ENCODE results near the gene METTL13.
A peak's percentile ranks its signal among the peaks of the same experiment; 100 is the strongest.

The METTL13 gene

GRCh38 chr1:171801487-171801891, 20.0 kb downstream of the METTL13 start:
- H3K36me3 ChIP-seq (ENCODE audit: control insufficient read depth in 2 of 2, insufficient read depth in 1 of 2, low read length in 2 of 2): peaks cover 0 to 17% of the 10 kb centered on the region in 2 experiments; a peak in 1 of 3 replicates
- no peaks in the 10 kb centered on the region for H3K4me1 ChIP-seq (ENCODE audit: control insufficient read depth, insufficient read depth, low read length)
- H3K27ac ChIP-seq (ENCODE audit: extremely low read depth, low read depth, low read length): no peak overlapping the region
- H3K9me3 ChIP-seq (ENCODE audit: control insufficient read depth, insufficient read depth, low read depth, low read length): no peaks in the 10 kb centered on the region
- ChIA-PET CTCF (interaction anchor here (0.6 to 11.4 kb wide), 37 partner anchors 9 to 942 kb away, joined by 3 to 378 read pairs (median 4); partner anchors contain the start of gene DNM3), POLR2A (interaction anchor here (0.7 to 3.9 kb wide), 4 partner anchors 19 to 182 kb away, joined by 3 to 13 read pairs (median 4); partner anchors contain the start of genes DNM3 and METTL13)
- TF ChIP-seq ZNF513 (tag by site-specific recombination; IDR thresholded peaks at IDR 0.05): no peak
- TF ChIP-seq ZXDB (tag by site-specific recombination; IDR thresholded peaks at IDR 0.05): peak; percentile 48; the same call in 1 of the 2 replicates
- TF ChIP-seq, protein P1, sequence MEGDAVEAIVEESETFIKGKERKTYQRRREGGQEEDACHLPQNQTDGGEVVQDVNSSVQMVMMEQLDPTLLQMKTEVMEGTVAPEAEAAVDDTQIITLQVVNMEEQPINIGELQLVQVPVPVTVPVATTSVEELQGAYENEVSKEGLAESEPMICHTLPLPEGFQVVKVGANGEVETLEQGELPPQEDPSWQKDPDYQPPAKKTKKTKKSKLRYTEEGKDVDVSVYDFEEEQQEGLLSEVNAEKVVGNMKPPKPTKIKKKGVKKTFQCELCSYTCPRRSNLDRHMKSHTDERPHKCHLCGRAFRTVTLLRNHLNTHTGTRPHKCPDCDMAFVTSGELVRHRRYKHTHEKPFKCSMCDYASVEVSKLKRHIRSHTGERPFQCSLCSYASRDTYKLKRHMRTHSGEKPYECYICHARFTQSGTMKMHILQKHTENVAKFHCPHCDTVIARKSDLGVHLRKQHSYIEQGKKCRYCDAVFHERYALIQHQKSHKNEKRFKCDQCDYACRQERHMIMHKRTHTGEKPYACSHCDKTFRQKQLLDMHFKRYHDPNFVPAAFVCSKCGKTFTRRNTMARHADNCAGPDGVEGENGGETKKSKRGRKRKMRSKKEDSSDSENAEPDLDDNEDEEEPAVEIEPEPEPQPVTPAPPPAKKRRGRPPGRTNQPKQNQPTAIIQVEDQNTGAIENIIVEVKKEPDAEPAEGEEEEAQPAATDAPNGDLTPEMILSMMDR (tag by site-specific recombination; IDR thresholded peaks at IDR 0.05): peak; percentile 55; the same call in 1 of the 2 replicates
- peak; percentile 81 for TF ChIP-seq ZNF654 (tag by site-specific recombination; IDR thresholded peaks at IDR 0.05; ENCODE audit: low read depth)
- TF ChIP-seq, protein P2, sequence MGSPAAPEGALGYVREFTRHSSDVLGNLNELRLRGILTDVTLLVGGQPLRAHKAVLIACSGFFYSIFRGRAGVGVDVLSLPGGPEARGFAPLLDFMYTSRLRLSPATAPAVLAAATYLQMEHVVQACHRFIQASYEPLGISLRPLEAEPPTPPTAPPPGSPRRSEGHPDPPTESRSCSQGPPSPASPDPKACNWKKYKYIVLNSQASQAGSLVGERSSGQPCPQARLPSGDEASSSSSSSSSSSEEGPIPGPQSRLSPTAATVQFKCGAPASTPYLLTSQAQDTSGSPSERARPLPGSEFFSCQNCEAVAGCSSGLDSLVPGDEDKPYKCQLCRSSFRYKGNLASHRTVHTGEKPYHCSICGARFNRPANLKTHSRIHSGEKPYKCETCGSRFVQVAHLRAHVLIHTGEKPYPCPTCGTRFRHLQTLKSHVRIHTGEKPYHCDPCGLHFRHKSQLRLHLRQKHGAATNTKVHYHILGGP (tag by site-specific recombination; IDR thresholded peaks at IDR 0.05): no peak
- TF ChIP-seq ZNF184 (tag by site-specific recombination; IDR thresholded peaks at IDR 0.05): 0 out of 2 replicates have a peak, but pooled peaks have one; percentile 9
- H3K4me3 ChIP-seq (ENCODE audit: low read depth, low read length): no peak overlapping the region

DNA sequence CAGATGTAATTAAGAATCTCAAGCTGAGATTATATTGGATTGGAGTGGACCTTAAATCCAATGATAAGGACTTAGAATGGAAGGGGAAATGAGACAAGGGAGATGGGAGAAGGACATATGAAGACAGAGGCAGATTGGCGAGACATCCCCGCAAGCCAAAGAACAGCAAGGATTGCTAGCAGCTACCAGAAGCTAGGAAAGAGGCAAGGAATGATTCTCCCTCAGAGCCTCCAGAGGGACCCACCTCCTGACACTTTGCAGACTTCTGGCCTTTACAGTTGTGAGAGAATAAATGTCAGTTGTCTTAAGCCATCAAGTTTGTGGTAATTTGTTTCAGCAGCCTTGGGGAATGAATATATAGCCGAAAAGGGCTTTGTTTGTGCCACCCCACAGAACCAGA, 20.7 kb downstream of the METTL13 start:
- ChIA-PET CTCF (interaction anchor here (0.5 to 11.4 kb wide), 35 partner anchors 9 to 941 kb away, joined by 3 to 378 read pairs (median 4); partner anchors contain the start of gene DNM3), POLR2A (interaction anchor here (3.9 kb wide), 1 partner anchor 39 kb away, joined by 13 read pairs; the partner anchor contains the start of gene DNM3)
- H3K27ac ChIP-seq (ENCODE audit: extremely low read depth, low read depth, low read length): no peak overlapping the region
- H3K9me3 ChIP-seq (ENCODE audit: control insufficient read depth, insufficient read depth, low read depth, low read length): no peaks in the 10 kb centered on the region
- H3K4me3 ChIP-seq (ENCODE audit: low read depth, low read length): no peak overlapping the region
- peaks cover 0 to 10% of the 10 kb centered on the region in 2 experiments; a peak in 1 of 3 replicates for H3K36me3 ChIP-seq (ENCODE audit: control insufficient read depth in 2 of 2, insufficient read depth in 1 of 2, low read length in 2 of 2)
- no peaks in the 10 kb centered on the region for H3K4me1 ChIP-seq (ENCODE audit: control insufficient read depth, insufficient read depth, low read length)
- TF ChIP-seq PRDM1 (tag by site-specific recombination; IDR thresholded peaks at IDR 0.05): no peak
- no peak for TF ChIP-seq GLIS1 (tag by site-specific recombination; IDR thresholded peaks at IDR 0.05)
- no peak for TF ChIP-seq TCF7L2 (IDR thresholded peaks at IDR 0.05; ENCODE audit: borderline replicate concordance, low read depth, low read length)
- TF ChIP-seq ZNF513 (tag by site-specific recombination; IDR thresholded peaks at IDR 0.05): no peak
- no peak for TF ChIP-seq ZNF394 (tag by site-specific recombination; IDR thresholded peaks at IDR 0.05; ENCODE audit: borderline replicate concordance)
- no peak for TF ChIP-seq ZFP3 (tag by site-specific recombination; IDR thresholded peaks at IDR 0.05; ENCODE audit: low read depth)
- no peak for TF ChIP-seq FEZF1 (tag by site-specific recombination; IDR thresholded peaks at IDR 0.05)
- TF ChIP-seq ZNF433 (tag by site-specific recombination; IDR thresholded peaks at IDR 0.05; ENCODE audit: low read depth): no peak
- TF ChIP-seq ZEB2 (tag by site-specific recombination; IDR thresholded peaks at IDR 0.05): no peak
- TF ChIP-seq, protein P3, sequence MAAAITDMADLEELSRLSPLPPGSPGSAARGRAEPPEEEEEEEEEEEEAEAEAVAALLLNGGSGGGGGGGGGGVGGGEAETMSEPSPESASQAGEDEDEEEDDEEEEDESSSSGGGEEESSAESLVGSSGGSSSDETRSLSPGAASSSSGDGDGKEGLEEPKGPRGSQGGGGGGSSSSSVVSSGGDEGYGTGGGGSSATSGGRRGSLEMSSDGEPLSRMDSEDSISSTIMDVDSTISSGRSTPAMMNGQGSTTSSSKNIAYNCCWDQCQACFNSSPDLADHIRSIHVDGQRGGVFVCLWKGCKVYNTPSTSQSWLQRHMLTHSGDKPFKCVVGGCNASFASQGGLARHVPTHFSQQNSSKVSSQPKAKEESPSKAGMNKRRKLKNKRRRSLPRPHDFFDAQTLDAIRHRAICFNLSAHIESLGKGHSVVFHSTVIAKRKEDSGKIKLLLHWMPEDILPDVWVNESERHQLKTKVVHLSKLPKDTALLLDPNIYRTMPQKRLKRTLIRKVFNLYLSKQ (tag by site-specific recombination; IDR thresholded peaks at IDR 0.05; ENCODE audit: borderline replicate concordance): no peak
- no peak for TF ChIP-seq ZNF548 (tag by site-specific recombination; IDR thresholded peaks at IDR 0.05)
- TF ChIP-seq ZNF768 (tag by site-specific recombination; IDR thresholded peaks at IDR 0.05): no peak
- TF ChIP-seq ZNF112 (tag by site-specific recombination; IDR thresholded peaks at IDR 0.05): no peak
- TF ChIP-seq, protein P4, sequence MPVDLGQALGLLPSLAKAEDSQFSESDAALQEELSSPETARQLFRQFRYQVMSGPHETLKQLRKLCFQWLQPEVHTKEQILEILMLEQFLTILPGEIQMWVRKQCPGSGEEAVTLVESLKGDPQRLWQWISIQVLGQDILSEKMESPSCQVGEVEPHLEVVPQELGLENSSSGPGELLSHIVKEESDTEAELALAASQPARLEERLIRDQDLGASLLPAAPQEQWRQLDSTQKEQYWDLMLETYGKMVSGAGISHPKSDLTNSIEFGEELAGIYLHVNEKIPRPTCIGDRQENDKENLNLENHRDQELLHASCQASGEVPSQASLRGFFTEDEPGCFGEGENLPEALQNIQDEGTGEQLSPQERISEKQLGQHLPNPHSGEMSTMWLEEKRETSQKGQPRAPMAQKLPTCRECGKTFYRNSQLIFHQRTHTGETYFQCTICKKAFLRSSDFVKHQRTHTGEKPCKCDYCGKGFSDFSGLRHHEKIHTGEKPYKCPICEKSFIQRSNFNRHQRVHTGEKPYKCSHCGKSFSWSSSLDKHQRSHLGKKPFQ (tag by site-specific recombination; IDR thresholded peaks at IDR 0.05): no peak
- no peak for TF ChIP-seq ZNF416 (tag by site-specific recombination; IDR thresholded peaks at IDR 0.05)
- no peak for TF ChIP-seq KLF1 (tag by site-specific recombination; IDR thresholded peaks at IDR 0.05)
- no peak for TF ChIP-seq ZNF473 (tag by site-specific recombination; IDR thresholded peaks at IDR 0.05)

Measured in HEK293 (cell line).